Calu3 (cell line): Measurements from ENCODE around the gene NEUROD6. TPM values are rescaled to one million over a fixed set of nuclear protein-coding genes. Genes with fewer than 3 reads are reported as not detected.

Experiments used
- BruUV-seq: library from RNA; stranded (reverse); fragments of 400-500 nt; replicated peaks from 2 replicates; lab custom pipeline; 2021; lab: Mats Ljungman, UMichigan
- CTCF ChIA-PET: fragments of 300-600 bp; sonication (Branson Sonifier 250); formaldehyde crosslinking; loops from one replicate; lab custom pipeline; 2022; ENCODE audit warnings: antibody characterized with exemption; lab: Charles Lee
- DNase-seq: peaks from one replicate; pipeline ENCODE4 v3.0.0; 2022
- H3K27ac Mint-ChIP-seq: one replicate; pipeline ENCODE4 v1.8.0; 2022; ENCODE audit warnings: mixed read lengths; ENCODE audit not compliant: unreplicated experiment
- H3K27me3 Mint-ChIP-seq: one replicate; pipeline ENCODE4 v1.8.0; 2022; ENCODE audit warnings: mixed read lengths; ENCODE audit not compliant: unreplicated experiment
- H3K36me3 Mint-ChIP-seq: one replicate; pipeline ENCODE4 v1.8.0; 2022; ENCODE audit warnings: mild to moderate bottlenecking, moderate library complexity, mixed read lengths; ENCODE audit not compliant: insufficient read depth, unreplicated experiment
- H3K4me1 Mint-ChIP-seq: one replicate; pipeline ENCODE4 v1.8.0; 2022; ENCODE audit warnings: mild to moderate bottlenecking, low read depth, mixed read lengths; ENCODE audit not compliant: unreplicated experiment
- H3K4me3 Mint-ChIP-seq: one replicate; pipeline ENCODE4 v1.8.0; 2022; ENCODE audit warnings: mild to moderate bottlenecking, low read depth, moderate library complexity, mixed read lengths; ENCODE audit not compliant: unreplicated experiment
- H3K9me3 Mint-ChIP-seq: one replicate; pipeline ENCODE4 v1.8.0; 2022; ENCODE audit warnings: low read depth, mixed read lengths; ENCODE audit not compliant: unreplicated experiment
- intact Hi-C: fragments of 100-400 bp; cut with micrococcal nuclease; formaldehyde crosslinking; loops from one replicate; pipeline ENCODE4 v1.10.0; 2022; ENCODE audit not compliant: unreplicated experiment
- total RNA-seq: library from RNA; stranded (reverse); gene quantifications from 2 replicates; pipeline ENCODE4 v1.2.3, GENCODE V29; 2022
- TF ChIP-seq, protein P1 (sequence below): fragments of 200-600 bp; IDR thresholded peaks from one replicate; pipeline ENCODE4 v1.8.0; 2022; ENCODE audit warnings: antibody characterized with exemption; ENCODE audit not compliant: unreplicated experiment

The NEUROD6 gene
- total RNA-seq, 1 experiment from 2014 or later, result not detected

DNA sequence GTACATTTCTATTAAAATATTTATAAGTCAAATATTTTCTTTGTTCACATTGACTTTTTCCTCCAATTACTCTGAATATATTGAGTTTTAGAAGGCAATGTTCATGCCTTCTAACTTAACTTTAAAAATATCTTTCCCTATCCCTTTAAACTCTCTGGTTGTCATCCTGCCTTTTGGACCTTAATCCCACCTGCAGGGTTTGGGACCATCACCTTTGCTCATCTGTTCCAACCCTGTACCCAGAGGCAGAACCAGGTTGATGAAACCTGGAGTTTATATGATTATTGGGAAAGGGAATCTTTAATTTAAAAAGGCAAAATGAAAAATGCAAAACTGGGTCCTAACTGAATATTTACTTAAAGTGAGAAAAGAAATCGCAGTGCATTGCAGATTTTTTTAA lies 24.8 kb downstream of the NEUROD6 start:
- DNase-seq, result no peak
- CTCF ChIA-PET, result no interaction called here
- Mint-ChIP-seq H3K36me3 (no peaks in the 10 kb centered on the region), H3K4me1 (no peaks in the 10 kb centered on the region), H3K9me3 (no peaks in the 10 kb centered on the region), H3K27me3 (peaks cover 97% of the 10 kb centered on the region), H3K27ac (no peak overlapping the region), H3K4me3 (no peak overlapping the region)
- BruUV-seq, result no TSS peak
- TF ChIP-seq, protein P1, sequence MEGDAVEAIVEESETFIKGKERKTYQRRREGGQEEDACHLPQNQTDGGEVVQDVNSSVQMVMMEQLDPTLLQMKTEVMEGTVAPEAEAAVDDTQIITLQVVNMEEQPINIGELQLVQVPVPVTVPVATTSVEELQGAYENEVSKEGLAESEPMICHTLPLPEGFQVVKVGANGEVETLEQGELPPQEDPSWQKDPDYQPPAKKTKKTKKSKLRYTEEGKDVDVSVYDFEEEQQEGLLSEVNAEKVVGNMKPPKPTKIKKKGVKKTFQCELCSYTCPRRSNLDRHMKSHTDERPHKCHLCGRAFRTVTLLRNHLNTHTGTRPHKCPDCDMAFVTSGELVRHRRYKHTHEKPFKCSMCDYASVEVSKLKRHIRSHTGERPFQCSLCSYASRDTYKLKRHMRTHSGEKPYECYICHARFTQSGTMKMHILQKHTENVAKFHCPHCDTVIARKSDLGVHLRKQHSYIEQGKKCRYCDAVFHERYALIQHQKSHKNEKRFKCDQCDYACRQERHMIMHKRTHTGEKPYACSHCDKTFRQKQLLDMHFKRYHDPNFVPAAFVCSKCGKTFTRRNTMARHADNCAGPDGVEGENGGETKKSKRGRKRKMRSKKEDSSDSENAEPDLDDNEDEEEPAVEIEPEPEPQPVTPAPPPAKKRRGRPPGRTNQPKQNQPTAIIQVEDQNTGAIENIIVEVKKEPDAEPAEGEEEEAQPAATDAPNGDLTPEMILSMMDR, result no peak
- intact Hi-C loops, result no loop called here

DNA sequence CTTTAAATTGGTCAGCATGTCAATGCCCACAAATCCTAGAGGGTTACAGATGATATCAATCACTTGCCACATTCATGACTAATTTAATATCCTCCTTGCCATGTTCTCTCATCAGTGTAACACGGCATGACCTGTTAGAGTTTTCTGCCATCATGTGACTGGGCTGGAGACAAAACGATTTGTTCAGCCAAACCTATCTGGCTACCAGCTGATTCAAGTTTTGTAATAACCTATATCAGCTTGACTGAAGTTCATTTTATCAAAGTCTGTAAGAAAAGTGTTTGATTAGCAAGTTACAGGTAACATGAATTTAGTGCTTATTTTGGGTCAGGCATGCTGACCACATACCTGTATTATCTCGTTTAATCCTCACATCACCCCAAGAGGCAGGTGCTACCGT lies 25.7 kb downstream of the NEUROD6 start:
- Mint-ChIP-seq H3K27ac (no peak overlapping the region), H3K4me1 (no peaks in the 10 kb centered on the region), H3K27me3 (peaks cover 97% of the 10 kb centered on the region), H3K36me3 (no peaks in the 10 kb centered on the region), H3K4me3 (no peak overlapping the region), H3K9me3 (no peaks in the 10 kb centered on the region)
- CTCF ChIA-PET, result no interaction called here
- intact Hi-C loops, result no loop called here
- TF ChIP-seq, protein P1, result no peak
- no TSS peak for BruUV-seq
- no peak for DNase-seq

DNA sequence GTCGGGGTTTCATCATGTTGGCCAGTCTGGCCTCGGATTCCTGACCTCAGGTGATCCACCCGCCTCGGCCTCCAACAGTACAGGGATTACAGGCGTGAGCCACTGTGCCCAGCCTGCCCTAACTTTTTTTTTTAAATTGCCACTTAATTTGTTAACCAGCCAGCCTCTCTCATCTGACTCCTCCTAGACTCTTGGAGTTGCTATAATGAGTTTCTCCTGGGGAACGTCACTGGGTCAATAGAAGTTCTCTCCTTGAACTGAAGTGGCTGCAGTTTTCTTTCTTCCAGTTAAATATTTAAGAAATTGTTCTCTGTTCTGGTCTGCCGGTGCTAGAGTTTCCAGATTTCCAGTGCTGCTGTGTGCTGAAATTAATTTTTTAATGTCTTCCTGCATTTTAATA lies 27.6 kb downstream of the NEUROD6 start:
- H3K27me3 Mint-ChIP-seq, result peaks cover 99% of the 10 kb centered on the region
- H3K36me3 Mint-ChIP-seq, result no peaks in the 10 kb centered on the region
- DNase-seq, result no peak
- TF ChIP-seq, protein P1, result no peak
- H3K4me3 Mint-ChIP-seq, result no peak overlapping the region
- CTCF ChIA-PET, result no interaction called here
- BruUV-seq, result no TSS peak
- H3K4me1 Mint-ChIP-seq, result no peaks in the 10 kb centered on the region
- no peak overlapping the region for H3K27ac Mint-ChIP-seq
- intact Hi-C loops, result no loop called here
- no peaks in the 10 kb centered on the region for H3K9me3 Mint-ChIP-seq

DNA sequence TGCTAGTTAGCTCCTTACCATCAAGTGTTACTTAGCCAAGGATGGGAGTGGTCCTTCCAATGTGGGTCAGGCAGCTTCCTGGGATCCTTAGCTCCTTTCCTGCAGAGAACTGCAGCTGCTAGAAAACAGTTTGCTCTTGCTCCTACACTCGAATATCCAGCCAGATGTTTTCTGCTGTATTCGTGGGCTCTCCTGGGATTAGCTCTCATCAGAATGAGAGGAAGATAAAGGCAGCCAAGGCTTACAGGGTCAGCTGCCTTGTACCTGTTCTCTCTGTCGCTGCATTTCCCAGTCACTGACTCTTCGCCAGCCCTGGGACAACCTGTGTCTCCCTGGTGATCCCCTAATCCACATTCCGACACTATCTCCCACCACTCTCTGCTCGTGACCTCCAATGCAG lies 29.0 kb downstream of the NEUROD6 start:
- H3K27me3 Mint-ChIP-seq, result peaks cover 99% of the 10 kb centered on the region
- no TSS peak for BruUV-seq
- CTCF ChIA-PET, result no interaction called here
- no peaks in the 10 kb centered on the region for H3K36me3 Mint-ChIP-seq
- no peaks in the 10 kb centered on the region for H3K9me3 Mint-ChIP-seq
- no peak overlapping the region for H3K27ac Mint-ChIP-seq
- no peaks in the 10 kb centered on the region for H3K4me1 Mint-ChIP-seq
- no peak for DNase-seq
- TF ChIP-seq, protein P1, result no peak
- H3K4me3 Mint-ChIP-seq, result no peak overlapping the region
- intact Hi-C loops, result no loop called here
